CD14-positive monocyte (primary cell): ENCODE data around the gene LY6G6D. TPM values are rescaled to one million over a fixed set of nuclear protein-coding genes. Genes with fewer than 3 reads are reported as not detected.

Source experiments
- DNase-seq, 3 donors: peaks; one replicate each; pipeline ENCODE4 v3.0.0-alpha.2; 2011 to 2022
- H2AFZ ChIP-seq: 2 replicates; pipeline ENCODE4 v1.6.0; 2012; ENCODE audit warnings: mild to moderate bottlenecking, low read depth, low read length, inconsistent platforms; ENCODE audit not compliant: insufficient read depth, poor library complexity, severe bottlenecking
- H3K27ac ChIP-seq, 2 donors: 1 replicate in 1 of 2; 2 replicates in 1 of 2; pipeline ENCODE4 v1.5.1; 2012 to 2013; ENCODE audit warnings: low read length in 2 of 2, control low read depth in 1 of 2, inconsistent platforms in 1 of 2, low read depth in 1 of 2, mild to moderate bottlenecking in 1 of 2
- H3K27me3 ChIP-seq, 2 donors: one replicate each; pipeline versions ENCODE4 v1.6.0 to v1.6.1; 2011 to 2013; ENCODE audit warnings: low read length in 2 of 2; ENCODE audit not compliant: control insufficient read depth in 2 of 2, insufficient read depth in 2 of 2
- H3K36me3 ChIP-seq, 2 donors: replicated peaks in 1 of 2; 1 replicate in 1 of 2; 2 replicates in 1 of 2; pipeline versions ENCODE4 v1.5.1 to v1.6.1; 2012 to 2013; ENCODE audit warnings: low read length in 2 of 2, control low read depth in 1 of 2, inconsistent platforms in 1 of 2, mild to moderate bottlenecking in 1 of 2; ENCODE audit not compliant: insufficient read depth in 2 of 2, control insufficient read depth in 1 of 2
- H3K4me1 ChIP-seq, 2 donors: 1 replicate in 1 of 2; 2 replicates in 1 of 2; pipeline versions ENCODE4 v1.5.1 to v1.6.1; 2012 to 2013; ENCODE audit warnings: low read length in 2 of 2, control low read depth in 1 of 2, inconsistent platforms in 1 of 2, mild to moderate bottlenecking in 1 of 2, moderate library complexity in 1 of 2; ENCODE audit not compliant: insufficient read depth in 2 of 2, control insufficient read depth in 1 of 2
- H3K4me2 ChIP-seq: replicated peaks from 2 replicates; pipeline ENCODE3; 2012; ENCODE audit warnings: low read length, moderate library complexity, mild to moderate bottlenecking; ENCODE audit not compliant: poor library complexity, severe bottlenecking; ENCODE audit errors: extremely low read depth
- H3K4me3 ChIP-seq, 3 experiments: fragments of 200-600 bp in 1 of 3; sonication (generic) in 1 of 3; replicated peaks in 1 of 3; 1 replicate in 2 of 3; 2 replicates in 1 of 3; pipeline ENCODE4 v1.5.1; 2011 to 2013; ENCODE audit warnings: low read length in 3 of 3, mild to moderate bottlenecking in 3 of 3, control low read depth in 2 of 3, low read depth in 2 of 3, inconsistent platforms in 1 of 3, moderate library complexity in 1 of 3
- H3K79me2 ChIP-seq: 2 replicates; pipeline ENCODE4 v1.6.0; 2012; ENCODE audit warnings: mild to moderate bottlenecking, control low read depth, inconsistent platforms, low read length, moderate library complexity; ENCODE audit not compliant: insufficient read depth
- H3K9ac ChIP-seq: 2 replicates; pipeline ENCODE4 v1.6.0; 2017; ENCODE audit warnings: low read length, mild to moderate bottlenecking; ENCODE audit not compliant: insufficient read depth, poor library complexity, severe bottlenecking
- H3K9me3 ChIP-seq, 2 donors: replicated peaks in 1 of 2; 1 replicate in 1 of 2; 2 replicates in 1 of 2; pipeline versions ENCODE4 v1.5.1 to v1.6.1; 2012 to 2013; ENCODE audit warnings: low read length in 2 of 2, control low read depth in 1 of 2; ENCODE audit not compliant: control insufficient read depth in 1 of 2, insufficient read depth in 1 of 2
- H4K20me1 ChIP-seq: 2 replicates; pipeline ENCODE4 v1.6.0; 2012; ENCODE audit warnings: mild to moderate bottlenecking, low read length, control low read depth, moderate library complexity; ENCODE audit not compliant: insufficient read depth
- H3K27ac Mint-ChIP-seq, 7 donors: one replicate each; pipeline ENCODE4 v1.8.0; 2020; ENCODE audit warnings: mild to moderate bottlenecking in 7 of 7, mixed read lengths in 7 of 7, moderate library complexity in 6 of 7, inconsistent platforms in 2 of 7
- H3K27me3 Mint-ChIP-seq, 3 donors: one replicate each; pipeline ENCODE4 v1.8.0; 2021 to 2022; ENCODE audit warnings: low read depth in 3 of 3, mild to moderate bottlenecking in 3 of 3, mixed read lengths in 3 of 3, moderate library complexity in 3 of 3, inconsistent platforms in 1 of 3
- H3K36me3 Mint-ChIP-seq, 2 donors: one replicate each; pipeline ENCODE4 v1.8.0; 2020; ENCODE audit warnings: mixed read lengths in 2 of 2, inconsistent platforms in 1 of 2, mild to moderate bottlenecking in 1 of 2
- H3K4me1 Mint-ChIP-seq: one replicate; pipeline ENCODE4 v1.8.0; 2020; ENCODE audit warnings: mild to moderate bottlenecking, mixed read lengths
- H3K4me3 Mint-ChIP-seq, 2 donors: one replicate each; pipeline ENCODE4 v1.8.0; 2020; ENCODE audit warnings: mild to moderate bottlenecking in 2 of 2, mixed read lengths in 2 of 2, moderate library complexity in 1 of 2
- H3K9me3 Mint-ChIP-seq, 7 donors: one replicate each; pipeline ENCODE4 v1.8.0; 2020 to 2022; ENCODE audit warnings: mixed read lengths in 7 of 7, mild to moderate bottlenecking in 6 of 7, moderate library complexity in 6 of 7, inconsistent platforms in 2 of 7
- CTCF ChIP-seq: fragments of 200-600 bp; IDR thresholded peaks from one replicate; pipeline ENCODE4 v1.8.0; 2022; ENCODE audit warnings: antibody characterized with exemption, mild to moderate bottlenecking
- WGBS: methylation state at CpG from one replicate; pipeline ENCODE4 v1.1.5; 2013; ENCODE audit warnings: missing lambda C conversion rate; ENCODE audit not compliant: insufficient coverage; 5-methylcytosine and 5-hydroxymethylcytosine counted together
- intact Hi-C, 2 donors: fragments of 100-400 bp; cut with micrococcal nuclease; formaldehyde crosslinking; loops; one replicate each; pipeline versions ENCODE4 v1.15.0 to v1.15.1; 2023
- polyA plus RNA-seq, 3 donors: library from polyadenylated mRNA; depleted of rRNA in 1 of 3; unstranded in 2 of 3; stranded (reverse) in 1 of 3; fragments of 300-500 nt in 2 of 3; fragments of >200 nt in 1 of 3; fragmentation: Illumina TruSeq in 2 of 3; gene quantifications; 1 replicate in 2 of 3; 2 replicates in 1 of 3; pipeline ENCODE4 v1.2.3, GENCODE V29; 2012 to 2021

Gene LY6G6D
- polyA plus RNA-seq, 3 donors = not detected

GRCh38 chr6:31666337-31666965 lies 48.7 kb upstream of the LY6G6D start:
- TF ChIP-seq CTCF = no peak
- peak overlapping the region; percentile 81 for H2AFZ ChIP-seq
- H3K4me2 ChIP-seq = peak overlapping the region; percentile 97
- Mint-ChIP-seq H3K9me3 (peaks cover 0 to under 1% (median 0%) of the 10 kb centered on the region in 7 donors), H3K4me1 (peaks cover 46% of the 10 kb centered on the region), H3K36me3 (peaks cover 66 to 78% of the 10 kb centered on the region in 2 donors), H3K4me3 (peak overlapping the region; percentile 93 to 98), H3K27ac (peak overlapping the region; percentile 96 to 98 (median 98)), H3K27me3 (peaks cover 0 to 1% (median 0%) of the 10 kb centered on the region in 3 donors)
- H3K36me3 ChIP-seq = peaks cover 51 to 70% of the 10 kb centered on the region in 2 donors
- H3K27me3 ChIP-seq = no peaks in the 10 kb centered on the region
- peak overlapping the region; percentile 88 for H3K9ac ChIP-seq
- H4K20me1 ChIP-seq = peaks cover 11% of the 10 kb centered on the region
- peak overlapping the region; percentile 93 to 95 for H3K27ac ChIP-seq
- no peaks in the 10 kb centered on the region for H3K9me3 ChIP-seq
- peaks cover 42 to 53% of the 10 kb centered on the region in 2 donors for H3K4me1 ChIP-seq
- intact Hi-C loops = loop anchor here (5.0 kb wide), 5 partner anchors 36 to 291 kb away; partner anchors contain the start of genes ABHD16A (in 1 of the 2), CLIC1 (in 1 of the 2), DDX39B (in 1 of the 2) and NELFE (in 1 of the 2)
- WGBS = 8% methylated on average over 15 of the region's 15 CpGs
- peaks cover 68% of the 10 kb centered on the region for H3K79me2 ChIP-seq
- no peak for DNase-seq
- peak overlapping the region; percentile 87 to 94 (median 90) for H3K4me3 ChIP-seq

- Histone ChIP-seq H3K36me3 (peaks cover 64 to 75% of the 10 kb centered on the region in 2 donors), H3K4me2 (no peak within 1 kb of the TSS), H3K4me3 (no peak within 1 kb of the TSS), H3K27me3 (no peaks in the 10 kb centered on the region), H3K9me3 (no peaks in the 10 kb centered on the region), H3K79me2 (peaks cover 43% of the 10 kb centered on the region), H3K4me1 (peaks cover 14 to 21% of the 10 kb centered on the region in 2 donors), H4K20me1 (peaks cover 11% of the 10 kb centered on the region), H2AFZ (no peak within 1 kb of the TSS), H3K27ac (peak within 1 kb of the TSS in 1 of 2 donors; percentile 11), H3K9ac (no peak within 1 kb of the TSS)
- peaks cover 0 to 4% (median 0%) of the 10 kb centered on the region in 7 donors for H3K9me3 Mint-ChIP-seq
- peaks cover 0 to 1% (median 0%) of the 10 kb centered on the region in 3 donors for H3K27me3 Mint-ChIP-seq
- DNase-seq = no peak
- H3K4me1 Mint-ChIP-seq = peaks cover 16% of the 10 kb centered on the region
- H3K4me3 Mint-ChIP-seq = no peak within 1 kb of the TSS
- H3K27ac Mint-ChIP-seq = peak within 1 kb of the TSS in 2 of 7 donors; percentile 69 to 70
- intact Hi-C loops = loop anchor here (5.0 to 10.0 kb wide), 6 partner anchors 33 to 288 kb away; partner anchors contain the start of genes NELFE (in 2 of the 2), SKIC2 (in 2 of the 2), ABHD16A (in 1 of the 2) and CLIC1 (in 1 of the 2)
- no peak for TF ChIP-seq CTCF
- H3K36me3 Mint-ChIP-seq = peaks cover 68 to 74% of the 10 kb centered on the region in 2 donors
- 100% methylated on average over 4 of the region's 8 CpGs for WGBS
Observed at GRCh38 chr6:31669676-31670075, 45.5 kb upstream of the LY6G6D start, which contains the start of gene LY6G5B. Gene LY6G5B (plus strand): TSS chr6:31669976. CDS start chr6:31670951, 975 bp downstream.
